Cerebellar cortex (tissue), 1 donor: ENCODE results near the gene AIFM1.

Experiments
- DNase-seq: peaks from one replicate; pipeline ENCODE4 v3.0.0-alpha.2; 2015; ENCODE audit warnings: low spot score

The AIFM1 gene

DNA sequence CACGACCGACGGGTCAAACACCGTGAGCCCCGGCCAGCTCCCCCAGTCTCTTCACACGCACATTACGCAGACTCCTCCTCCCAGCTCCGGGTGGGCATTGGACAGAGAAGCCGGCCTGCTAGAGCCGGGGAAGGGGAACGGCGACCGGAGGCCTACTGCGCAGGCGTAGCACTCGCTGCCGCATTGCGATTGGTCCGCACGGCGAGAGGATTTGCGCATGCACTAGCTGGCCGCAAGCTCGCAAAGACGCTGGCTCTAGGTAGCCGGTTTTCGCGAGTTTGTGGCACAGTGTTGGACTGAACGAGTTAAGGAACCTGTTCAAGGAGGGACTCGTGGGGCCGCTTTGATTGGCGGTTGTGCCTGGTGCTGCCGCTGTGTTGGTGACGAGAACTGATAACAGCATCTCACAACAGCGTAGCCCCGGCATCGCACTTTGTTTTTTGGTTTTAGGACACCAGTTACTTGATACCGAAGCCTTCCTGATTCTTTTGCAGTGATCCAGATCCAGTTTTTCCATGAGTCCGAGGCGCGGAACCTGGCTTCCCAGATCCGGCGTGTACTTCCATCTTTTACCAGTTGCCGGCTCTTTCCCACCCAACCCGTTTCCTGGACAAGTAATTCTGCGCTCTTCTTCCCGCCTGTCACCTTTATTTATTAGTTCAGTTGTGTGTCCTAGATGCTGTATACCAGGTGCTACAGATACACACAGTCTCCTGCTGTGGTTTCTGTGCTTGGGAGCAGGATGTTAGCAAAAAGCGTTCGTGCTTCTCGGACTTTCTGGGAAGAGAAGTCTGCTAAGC is at the start of gene AIFM1:
AIFM1 (minus strand) TSS at position 139 of the 800 bp plus-strand sequence. CDS start 185 bp downstream, outside the sequence.
- DNase-seq: peak; percentile 90

DNA sequence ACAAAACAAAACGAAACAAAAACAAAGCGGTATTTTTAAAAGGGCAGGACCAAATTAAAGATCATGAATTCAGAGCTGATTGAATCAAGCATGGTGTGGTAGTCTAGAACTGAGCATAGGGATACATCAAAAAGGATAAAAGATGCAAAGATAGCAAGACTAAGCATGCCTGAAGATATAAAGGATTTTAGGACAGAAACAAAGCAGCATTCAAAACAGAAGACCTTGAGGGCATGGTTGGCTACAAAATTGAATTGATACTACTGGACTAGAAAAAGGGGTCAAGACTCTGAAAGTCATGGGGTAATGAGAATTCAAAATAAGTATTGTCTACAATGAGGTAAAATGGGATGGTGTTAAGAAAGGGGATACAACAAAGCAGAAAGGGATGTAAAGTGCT is 47.7 kb upstream of the AIFM1 start:
- DNase-seq: no peak

DNA sequence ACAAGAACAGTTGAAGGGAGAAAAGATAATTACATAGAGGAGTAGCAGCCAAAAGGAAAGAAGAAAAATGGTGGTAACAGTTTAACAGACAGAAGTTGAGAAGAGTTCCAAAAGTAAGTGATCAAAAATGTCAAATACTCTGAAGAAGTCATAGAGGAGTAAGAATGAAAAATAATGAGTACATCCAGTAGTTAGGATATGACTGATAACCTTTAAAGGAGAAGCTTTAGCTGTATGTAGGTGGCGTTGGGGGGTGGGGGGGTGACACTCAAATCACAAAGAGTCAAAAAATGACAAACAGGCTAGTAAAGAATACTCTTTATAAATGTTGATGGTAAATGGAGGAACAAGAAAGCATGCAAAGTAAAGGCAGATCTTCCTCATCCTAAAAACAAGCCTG is 46.7 kb upstream of the AIFM1 start:
- no peak for DNase-seq

DNA sequence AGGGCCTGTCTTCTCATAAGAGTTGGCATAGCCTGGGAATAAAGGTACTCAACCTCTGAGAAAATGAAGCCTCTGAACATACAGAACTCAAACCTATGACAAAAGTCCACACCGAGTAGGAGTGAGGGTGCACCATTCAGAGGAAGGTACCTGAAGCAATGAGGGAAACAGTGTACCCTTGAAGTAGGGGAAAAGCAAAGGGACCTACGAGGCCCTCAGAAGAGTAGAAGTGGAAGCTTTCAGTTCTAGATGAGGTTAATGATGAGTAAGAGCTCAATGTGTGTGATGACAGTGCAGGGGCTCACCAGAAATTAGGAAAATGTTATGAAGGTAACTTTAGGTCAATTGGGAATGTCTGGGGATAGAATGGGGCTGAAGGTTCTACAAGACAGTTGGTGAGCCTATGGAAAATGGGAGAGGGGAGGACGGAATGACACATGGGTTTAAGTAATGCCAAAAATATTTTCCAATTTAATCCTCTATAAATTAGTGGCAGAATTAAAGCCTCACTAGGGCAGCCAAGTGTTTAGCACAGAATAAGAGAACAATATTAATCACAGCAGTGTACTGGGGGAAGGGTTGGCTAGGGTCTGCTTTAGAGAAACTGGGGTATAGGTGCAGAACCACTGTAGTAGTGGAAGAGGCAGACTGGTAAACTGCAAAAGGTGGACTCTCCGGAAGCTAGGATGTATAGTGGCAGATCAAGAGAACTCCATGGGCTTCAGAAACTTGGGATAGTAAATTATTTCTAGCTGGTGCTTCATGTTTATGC is 46.0 kb upstream of the AIFM1 start:
- no peak for DNase-seq

DNA sequence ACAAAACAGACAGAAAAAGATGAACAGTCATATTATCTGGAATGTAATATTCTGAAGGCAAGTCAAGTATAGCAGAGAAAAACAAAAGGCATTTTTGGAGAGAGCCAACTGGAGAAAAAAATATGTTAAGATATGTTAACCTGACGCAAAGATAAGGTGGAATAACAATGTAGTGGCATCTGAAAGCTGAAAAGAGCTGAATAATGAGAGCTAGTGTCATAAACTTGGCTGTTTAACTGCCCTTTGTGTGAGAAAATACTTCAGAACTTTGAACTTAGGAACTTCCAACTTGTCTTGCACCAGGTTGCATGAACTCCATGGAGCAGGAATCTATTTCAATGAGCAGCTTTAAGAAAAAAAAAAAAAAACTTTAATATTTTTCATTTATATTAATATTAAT is 39.0 kb upstream of the AIFM1 start:
- DNase-seq: no peak

DNA sequence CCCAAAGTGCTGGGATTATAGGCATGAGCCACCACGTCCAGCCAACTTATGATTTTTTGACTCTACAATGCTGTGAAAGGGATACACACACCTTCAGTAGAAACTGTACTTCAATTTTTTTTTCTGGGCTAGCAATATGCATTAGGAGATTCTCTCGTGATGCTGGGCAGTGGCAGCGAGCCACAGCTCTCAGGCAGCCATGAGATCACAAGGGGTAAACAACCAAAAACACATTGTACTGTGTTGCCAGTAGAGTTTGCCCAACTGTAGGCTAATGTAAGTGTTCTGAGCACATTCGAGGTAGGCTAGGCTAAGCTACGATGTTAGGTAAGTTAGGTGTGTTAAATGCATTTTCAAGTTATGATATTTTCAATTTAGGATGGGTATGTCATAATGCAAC is 31.8 kb upstream of the AIFM1 start:
- no peak for DNase-seq

DNA sequence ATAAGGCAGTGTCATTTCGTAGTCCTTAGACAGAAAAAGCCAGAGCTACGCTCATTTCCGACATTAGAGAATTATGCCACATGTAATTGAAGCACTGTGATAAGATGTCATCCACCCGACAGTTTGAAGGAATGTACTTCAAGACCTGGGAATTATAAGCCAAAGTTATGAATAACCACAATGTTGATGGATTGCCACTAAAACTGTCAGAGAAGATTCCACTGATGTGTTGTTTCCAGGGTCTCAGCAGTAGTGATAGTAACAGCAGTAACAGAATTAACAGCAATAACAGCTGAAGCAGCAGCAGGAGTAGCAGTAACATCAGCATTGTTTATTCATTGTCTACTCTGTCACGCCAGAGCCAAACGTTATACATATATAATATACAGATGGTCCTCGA is 30.8 kb upstream of the AIFM1 start:
- DNase-seq: no peak

DNA sequence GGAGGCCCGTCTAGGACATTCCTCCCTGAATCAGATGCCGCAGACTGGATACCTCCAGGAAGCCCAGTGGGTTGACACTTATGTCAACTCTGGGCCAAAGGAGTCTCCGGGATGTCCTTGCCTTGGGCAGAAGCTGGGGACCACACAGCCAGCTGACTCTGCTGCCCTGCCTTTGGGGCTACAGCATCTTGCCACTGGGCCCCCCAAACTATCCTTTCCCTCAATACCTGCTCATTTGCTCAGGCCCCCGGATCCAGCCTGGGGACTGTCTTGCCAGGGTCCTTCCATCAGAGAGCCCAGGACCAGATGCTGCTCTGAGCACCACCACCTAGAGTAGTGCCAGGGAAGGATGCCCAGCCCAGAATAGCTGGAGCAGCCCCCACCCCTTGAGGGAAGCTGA is 25.2 kb upstream of the AIFM1 start:
- DNase-seq: no peak

DNA sequence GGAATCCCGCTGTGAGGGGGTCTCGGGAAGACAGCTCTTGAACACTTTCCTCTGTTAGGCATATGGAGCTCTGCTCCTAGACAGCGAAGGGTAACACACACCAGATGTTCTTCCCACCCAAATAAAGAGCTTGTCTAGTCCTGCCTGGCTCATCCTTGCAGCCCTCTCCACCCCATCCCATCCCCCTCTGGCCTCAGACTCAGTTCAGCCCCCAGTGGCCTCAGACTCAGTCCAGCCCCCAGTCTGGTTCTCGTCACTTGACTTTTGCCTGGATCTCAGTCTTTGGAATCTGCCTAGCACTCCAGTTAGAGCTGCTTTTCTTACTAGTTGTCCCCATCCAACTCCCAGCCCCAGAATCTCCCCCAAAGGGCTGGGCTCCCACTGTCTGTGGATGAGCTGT is 21.0 kb upstream of the AIFM1 start:
- DNase-seq: no peak

DNA sequence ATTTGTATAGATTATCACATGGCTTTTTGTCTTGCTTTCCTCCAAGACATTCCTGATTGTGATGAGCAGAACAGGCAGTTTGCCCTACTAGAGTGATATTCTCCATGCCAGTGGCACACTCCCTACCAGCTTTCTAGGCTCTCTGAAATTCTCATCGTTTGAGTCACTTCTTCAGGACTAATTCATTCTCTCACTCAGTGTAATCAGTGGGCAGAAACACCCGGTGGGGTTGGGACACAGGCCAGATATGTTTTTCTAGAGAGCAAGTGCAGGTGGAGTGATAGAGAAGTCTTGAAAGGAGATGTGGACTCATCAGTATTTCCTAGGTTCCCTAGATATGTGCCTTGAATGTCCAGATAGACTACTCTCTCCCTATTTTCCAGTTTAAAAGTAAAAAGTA is 19.2 kb upstream of the AIFM1 start:
- DNase-seq: no peak

DNA sequence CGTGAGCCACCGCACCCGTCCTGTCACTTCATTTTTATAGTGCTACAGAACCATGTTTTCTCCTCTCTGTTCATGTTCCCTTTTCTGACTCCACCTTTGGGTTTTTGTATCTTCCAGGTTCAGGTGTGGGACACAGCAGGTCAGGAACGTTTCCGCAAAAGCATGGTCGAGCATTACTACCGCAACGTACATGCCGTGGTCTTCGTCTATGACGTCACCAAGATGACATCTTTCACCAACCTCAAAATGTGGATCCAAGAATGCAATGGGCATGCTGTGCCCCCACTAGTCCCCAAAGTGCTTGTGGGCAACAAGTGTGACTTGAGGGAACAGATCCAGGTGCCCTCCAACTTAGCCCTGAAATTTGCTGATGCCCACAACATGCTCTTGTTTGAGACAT is 18.5 kb upstream of the AIFM1 start:
- DNase-seq: no peak

DNA sequence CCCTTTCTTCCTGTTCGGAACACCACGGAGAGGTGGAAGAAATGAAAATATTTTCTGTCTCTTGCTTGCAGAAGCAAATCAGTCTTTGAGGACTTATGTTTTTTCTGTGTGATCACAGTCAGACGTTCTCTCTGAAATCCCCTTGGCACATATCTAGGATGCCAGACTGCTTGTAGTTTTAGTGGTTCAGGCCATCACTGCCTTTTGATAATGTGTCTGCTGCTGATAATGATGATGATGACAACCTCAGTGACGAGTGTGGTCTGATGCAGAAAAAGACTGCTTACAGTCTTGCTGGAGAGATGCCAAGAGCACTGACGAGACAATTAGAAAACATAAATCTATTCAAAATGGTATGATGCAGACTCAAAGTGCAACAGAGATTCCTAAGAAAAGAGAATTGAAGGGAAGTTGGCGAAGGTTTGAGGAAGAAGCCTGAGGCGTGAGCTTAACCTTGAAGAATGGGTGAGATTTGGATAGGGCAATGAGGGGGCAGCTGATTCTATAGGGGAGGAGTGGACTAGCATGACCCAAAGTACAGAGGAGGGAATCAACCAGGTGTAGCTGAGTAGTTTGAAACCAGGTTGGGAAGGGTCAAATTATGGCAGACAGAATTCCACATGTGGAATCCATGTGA is 14.1 kb upstream of the AIFM1 start:
- peak; percentile 7 for DNase-seq

DNA sequence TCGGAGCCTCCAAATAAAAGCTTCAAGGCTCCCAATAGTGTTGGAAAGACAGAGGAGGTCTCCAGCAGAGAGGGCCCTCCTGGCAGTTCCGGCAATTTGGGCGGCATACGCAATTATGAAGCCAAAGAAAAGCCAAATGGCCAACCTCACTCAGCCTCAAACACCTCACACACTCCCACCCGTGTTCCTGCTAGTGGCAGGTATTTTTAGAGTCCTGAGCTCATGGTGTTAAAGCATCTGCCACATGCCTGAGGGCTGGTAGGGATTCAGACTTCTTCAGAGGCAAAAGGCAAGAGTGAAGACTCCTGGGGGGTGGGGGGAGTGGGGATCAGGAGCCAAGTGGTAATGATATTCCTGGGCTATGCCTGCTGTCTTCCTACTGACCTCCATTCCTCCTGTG is 13.5 kb upstream of the AIFM1 start:
- DNase-seq: peak; percentile 88

DNA sequence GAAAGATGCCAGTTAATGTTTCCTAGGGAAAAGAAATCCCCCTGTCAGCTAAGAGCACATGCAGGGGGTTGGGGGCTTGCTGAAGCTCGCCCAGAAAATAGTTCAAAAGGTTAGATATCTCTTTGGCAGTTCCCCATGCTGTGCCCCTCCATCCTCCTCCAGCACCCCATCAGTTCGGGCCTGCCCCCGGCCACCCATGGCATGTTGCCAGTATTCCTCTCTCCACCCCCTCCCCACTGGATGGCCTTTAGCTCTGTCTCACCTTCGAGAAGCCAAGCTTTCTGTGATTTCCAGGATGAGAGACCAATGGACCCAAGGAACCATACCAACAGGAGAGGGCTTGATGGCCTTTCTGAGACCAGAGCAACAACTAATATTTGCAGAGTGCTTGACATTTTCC is 11.3 kb upstream of the AIFM1 start:
- no peak for DNase-seq

DNA sequence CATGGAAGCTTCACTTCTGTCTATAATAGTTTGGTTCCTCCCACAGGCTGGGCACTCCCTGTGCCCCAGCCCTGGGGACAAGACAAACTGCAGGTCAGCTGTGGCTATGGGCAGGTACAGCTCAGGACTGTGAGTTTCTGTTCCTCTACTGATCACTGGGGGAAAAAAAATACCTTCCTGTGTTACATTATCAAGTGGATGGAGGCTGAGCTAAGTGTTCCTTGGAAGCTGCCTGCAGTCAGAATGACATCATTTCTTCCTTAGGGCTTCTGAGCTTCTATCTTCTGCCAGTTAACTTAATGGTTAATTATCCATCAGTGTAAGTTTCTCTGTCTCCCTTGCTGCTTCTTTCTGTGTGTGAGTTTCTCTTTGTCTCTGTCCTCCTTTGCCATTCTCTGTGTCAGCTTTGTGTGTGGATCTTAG is 10.7 kb upstream of the AIFM1 start:
- no peak for DNase-seq

DNA sequence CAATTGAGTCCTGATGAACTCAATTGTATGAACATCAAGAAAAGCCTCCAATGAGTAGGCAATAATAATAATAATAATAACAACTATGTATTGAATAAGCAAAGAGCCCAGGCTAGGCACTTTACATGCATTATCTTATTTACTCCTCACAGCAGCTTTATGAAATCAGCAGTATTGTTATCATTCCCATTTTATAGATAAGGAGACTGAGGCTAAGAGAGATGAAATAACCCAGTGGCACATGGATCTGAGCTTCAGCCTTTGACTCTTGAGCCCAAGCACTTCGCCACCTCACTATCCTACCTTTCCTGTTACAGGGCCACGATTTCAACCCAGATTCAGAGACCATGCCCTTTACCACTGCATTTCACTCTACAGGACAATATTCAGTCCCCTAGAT is 9.3 kb upstream of the AIFM1 start:
- DNase-seq: no peak

DNA sequence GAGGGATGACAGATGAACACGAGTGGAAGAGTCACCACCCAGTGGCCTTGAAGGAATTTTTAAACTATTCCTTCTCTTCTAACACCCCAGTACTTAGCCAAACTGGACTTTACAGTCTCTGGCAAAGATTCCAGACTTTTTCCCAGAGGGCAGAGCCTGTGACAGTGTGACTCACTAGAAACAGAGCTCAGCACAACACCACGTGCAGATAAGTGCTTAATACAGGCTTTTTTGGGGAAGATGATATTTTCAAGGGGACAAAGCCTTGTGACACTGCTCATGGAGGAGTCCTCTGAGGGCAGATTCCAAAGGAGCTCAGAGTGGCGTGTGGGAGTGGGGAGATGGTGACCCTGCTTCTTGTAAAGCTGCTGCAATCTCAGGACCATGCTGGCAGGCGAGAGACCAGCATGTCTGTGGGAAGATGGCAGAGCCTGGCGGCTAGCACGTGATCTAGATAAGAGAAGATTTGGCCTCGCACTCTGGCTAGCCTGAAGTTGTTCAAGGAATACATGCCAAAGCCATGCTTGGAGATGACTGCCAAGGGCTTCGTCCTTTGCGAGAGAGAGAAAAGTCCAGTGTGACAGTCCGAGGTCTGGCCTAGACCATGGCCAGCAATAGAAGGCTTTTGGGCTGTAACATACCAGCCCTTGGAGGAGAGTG is 8.5 kb upstream of the AIFM1 start:
- peak; percentile 32 for DNase-seq

DNA sequence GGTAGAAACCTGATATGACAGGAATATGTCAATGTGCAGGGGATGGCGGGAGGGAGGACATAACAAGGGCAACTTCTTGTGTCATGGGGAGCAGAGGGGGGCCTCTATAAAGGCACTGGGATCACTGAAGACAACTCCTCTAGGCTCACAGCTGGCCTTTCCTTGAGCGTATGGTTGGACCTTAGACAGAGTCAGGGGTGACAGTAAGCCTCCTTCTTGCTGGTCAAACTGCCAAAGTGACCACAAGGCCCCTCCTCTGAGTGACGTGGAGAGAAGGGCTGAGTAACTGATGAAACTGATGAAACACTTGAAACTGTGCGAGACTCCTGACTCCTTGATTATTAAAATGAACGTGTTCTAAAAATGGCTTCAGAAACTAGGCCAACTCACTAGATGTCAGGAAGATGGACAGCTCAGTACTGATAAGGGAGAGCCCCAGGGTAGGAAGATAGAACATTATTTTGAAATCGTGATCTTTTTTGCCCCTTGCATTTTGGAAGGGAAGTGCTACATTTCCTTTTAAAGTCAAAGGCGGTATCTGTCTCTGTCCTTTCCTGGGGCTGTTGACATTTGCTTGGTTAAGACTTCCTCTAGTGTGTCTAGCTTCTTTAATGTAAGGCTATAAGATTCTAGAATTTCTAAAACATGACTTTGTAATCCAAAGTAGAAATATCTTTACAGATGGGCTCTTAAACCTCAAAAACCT is 7.7 kb upstream of the AIFM1 start:
- DNase-seq: peak; percentile 45

DNA sequence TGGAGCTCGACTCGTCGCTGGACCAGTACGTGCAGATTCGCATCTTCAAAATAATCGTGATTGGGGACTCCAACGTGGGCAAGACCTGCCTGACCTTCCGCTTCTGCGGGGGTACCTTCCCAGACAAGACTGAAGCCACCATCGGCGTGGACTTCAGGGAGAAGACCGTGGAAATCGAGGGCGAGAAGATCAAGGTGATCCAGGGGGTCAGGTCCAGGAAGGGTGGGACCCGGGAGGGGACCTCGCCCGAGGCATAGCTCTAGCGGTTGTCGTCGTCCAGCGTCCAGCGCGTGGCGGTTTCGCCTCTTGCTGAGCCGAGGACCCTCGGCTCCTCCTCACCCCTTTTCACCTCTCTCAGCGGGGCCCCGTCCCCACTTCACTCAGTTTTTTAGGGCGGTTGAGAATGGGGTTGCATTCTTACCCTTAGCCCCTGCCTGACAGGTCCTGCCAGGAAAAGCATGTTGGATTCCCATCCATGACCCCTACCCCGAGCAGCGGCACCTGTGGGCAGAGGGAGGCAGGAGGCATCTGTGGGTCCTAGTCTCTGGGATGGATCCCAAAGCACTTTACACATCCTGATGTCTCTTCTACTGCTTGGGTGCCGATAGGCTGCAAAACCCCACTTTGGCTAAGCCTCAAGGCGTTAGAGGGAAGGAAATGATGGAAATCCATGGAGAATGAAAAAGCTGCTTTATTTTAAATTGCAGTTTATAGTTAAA is 6.6 kb upstream of the AIFM1 start:
- DNase-seq: peak; percentile 10

DNA sequence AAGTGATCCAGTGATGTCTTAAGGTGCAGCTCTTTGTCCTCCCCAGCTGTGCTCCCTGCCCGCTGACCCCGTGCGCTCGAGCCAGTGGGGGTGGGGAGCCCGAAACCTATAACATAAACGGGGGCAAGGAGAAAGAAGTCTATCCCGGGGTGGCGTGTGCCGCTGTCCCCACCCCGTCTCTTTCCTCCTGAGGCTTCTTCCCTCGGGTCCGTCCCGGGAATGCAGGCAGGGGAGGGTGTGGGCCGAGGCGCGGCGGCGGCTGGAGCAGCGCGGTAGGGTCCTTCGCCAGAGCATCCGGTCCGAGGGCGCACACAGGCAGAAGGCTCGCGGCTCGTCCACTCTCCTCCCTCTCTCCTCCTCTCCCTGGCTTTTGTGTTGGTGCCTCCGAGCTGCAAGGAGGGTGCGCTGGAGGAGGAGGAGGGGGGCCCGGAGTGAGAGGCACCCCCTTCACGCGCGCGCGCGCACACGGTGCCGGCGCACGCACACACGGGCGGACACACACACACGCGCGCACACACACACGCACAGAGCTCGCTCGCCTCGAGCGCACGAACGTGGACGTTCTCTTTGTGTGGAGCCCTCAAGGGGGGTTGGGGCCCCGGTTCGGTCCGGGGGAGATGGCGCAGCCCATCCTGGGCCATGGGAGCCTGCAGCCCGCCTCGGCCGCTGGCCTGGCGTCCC is 5.9 kb upstream of the AIFM1 start, which contains the start of gene RAB33A:
RAB33A (plus strand) TSS at position 517 of the 681 bp plus-strand sequence; CDS start at position 618, 101 bp downstream.
- DNase-seq: peak; percentile 59
